Activated CD8-positive, alpha-beta memory T cell treated with anti-CD3 and anti-CD28 coated beads for 36 hours (primary cell): Measurements from ENCODE around the gene SMIM3. TPM values are rescaled to one million over a fixed set of nuclear protein-coding genes. Genes with fewer than 3 reads are reported as not detected.
"Not testable (repeated sequence)": the region's sequence is repeated elsewhere in the genome, so short reads cannot be mapped to it uniquely, and the experiment has no call there.

Experiments
- CTCF ChIA-PET: fragments of 350-600 bp; sonication (Branson Sonifier 250); formaldehyde crosslinking; loops from one replicate; lab custom pipeline; 2021; ENCODE audit warnings: antibody characterized with exemption; lab: Charles Lee
- POLR2A ChIA-PET: fragments of 350-600 bp; sonication (Branson Sonifier 250); formaldehyde crosslinking; loops from one replicate; lab custom pipeline; 2021; ENCODE audit warnings: antibody characterized with exemption; lab: Charles Lee
- total RNA-seq, 2 experiments: library from RNA; stranded (reverse); gene quantifications; one replicate each; pipeline ENCODE4 v1.2.3, GENCODE V29; 2021

The SMIM3 gene
- total RNA-seq, result 10 to 100 TPM; 11.2 to 12.3 TPM

- ChIA-PET CTCF (interaction anchor here (0.9 to 3.7 kb wide), 11 partner anchors 11 to 78 kb away, joined by 3 to 15 read pairs (median 5); partner anchors contain the start of genes DCTN4, IRGM and RBM22), POLR2A (interaction anchor here (0.9 to 1.9 kb wide), 3 partner anchors 9 to 78 kb away, joined by 3 to 11 read pairs (median 6); partner anchors contain the start of genes IRGM and RBM22)
These were observed at the start of gene SMIM3 for GRCh38 chr5:150778517-150779396. TSS of gene SMIM3 (plus strand) at chr5:150778757. CDS start at chr5:150795441, 16,684 bp downstream.

- POLR2A ChIA-PET, result no interaction called here
These were observed 48.7 kb upstream of the SMIM3 start for GRCh38 chr5:150729859-150730258.

GRCh38 chr5:150731669-150732242 lies 46.8 kb upstream of the SMIM3 start:
- ChIA-PET CTCF (interaction anchor here (0.7 kb wide), 1 partner anchor 30 kb away, joined by 3 read pairs; no protein-coding TSS in a partner anchor), POLR2A (interaction anchor here (1.6 kb wide), 1 partner anchor 26 kb away, joined by 4 read pairs; no protein-coding TSS in a partner anchor)

More at GRCh38 chr5:150729859-150730258, 48.7 kb upstream of the SMIM3 start:
- CTCF ChIA-PET, result no interaction called here

GRCh38 chr5:150734579-150735384 lies 43.8 kb upstream of the SMIM3 start:
- ChIA-PET POLR2A (no interaction called here), CTCF (interaction anchor here (0.8 to 1.1 kb wide), 3 partner anchors 44 to 112 kb away, joined by 3 read pairs; partner anchors contain the start of genes IRGM and SMIM3)

GRCh38 chr5:150738862-150739261 lies 39.7 kb upstream of the SMIM3 start:
- CTCF ChIA-PET, result no interaction called here
- POLR2A ChIA-PET, result no interaction called here

- ChIA-PET CTCF (interaction anchor here (1.3 kb wide), 1 partner anchor 38 kb away, joined by 4 read pairs; the partner anchor contains the start of gene SMIM3), POLR2A (no interaction called here)
These were observed 37.6 kb upstream of the SMIM3 start for GRCh38 chr5:150740992-150741391.

- POLR2A ChIA-PET, result not testable (repeated sequence)
- CTCF ChIA-PET, result interaction anchor here (1.1 kb wide), 1 partner anchor 14 kb away, joined by 4 read pairs; no protein-coding TSS in a partner anchor
These were observed 36.0 kb upstream of the SMIM3 start for GRCh38 chr5:150742455-150743141.

GRCh38 chr5:150743142-150743488 lies 35.4 kb upstream of the SMIM3 start:
- POLR2A ChIA-PET, CTCF ChIA-PET: not testable (repeated sequence)

- CTCF ChIA-PET, result no interaction called here
- POLR2A ChIA-PET, result interaction anchor here (0.8 kb wide), 1 partner anchor 11 kb away, joined by 4 read pairs; no protein-coding TSS in a partner anchor
These were observed 28.1 kb upstream of the SMIM3 start for GRCh38 chr5:150750469-150750868.

- POLR2A ChIA-PET, result interaction anchor here (0.8 kb wide), 1 partner anchor 10 kb away, joined by 4 read pairs; no protein-coding TSS in a partner anchor
These were observed 27.3 kb upstream of the SMIM3 start for GRCh38 chr5:150751096-150751891.

GRCh38 chr5:150753463-150753862 lies 25.1 kb upstream of the SMIM3 start:
- CTCF ChIA-PET, result no interaction called here
- POLR2A ChIA-PET, result interaction anchor here (0.7 kb wide), 1 partner anchor 94 kb away, joined by 3 read pairs; no protein-coding TSS in a partner anchor

More at GRCh38 chr5:150751096-150751891, 27.3 kb upstream of the SMIM3 start:
- CTCF ChIA-PET, result no interaction called here

GRCh38 chr5:150753863-150754262 lies 24.7 kb upstream of the SMIM3 start:
- POLR2A ChIA-PET, result no interaction called here
- CTCF ChIA-PET, result no interaction called here

- POLR2A ChIA-PET, result interaction anchor here (1.0 kb wide), 1 partner anchor 55 kb away, joined by 3 read pairs; no protein-coding TSS in a partner anchor
- CTCF ChIA-PET, result interaction anchor here (0.5 to 2.0 kb wide), 3 partner anchors 22 to 480 kb away, joined by 3 to 10 read pairs (median 6); partner anchors contain the start of gene SMIM3
These were observed 21.4 kb upstream of the SMIM3 start for GRCh38 chr5:150757087-150757649.

- POLR2A ChIA-PET, result interaction anchor here (0.6 to 1.4 kb wide), 5 partner anchors 16 to 58 kb away, joined by 3 to 5 read pairs (median 3); partner anchors contain the start of gene RBM22
- CTCF ChIA-PET, result interaction anchor here (1.4 to 2.0 kb wide), 2 partner anchors 21 to 88 kb away, joined by 3 to 10 read pairs; partner anchors contain the start of genes IRGM and SMIM3
These were observed 20.4 kb upstream of the SMIM3 start for GRCh38 chr5:150758203-150758530.

GRCh38 chr5:150758531-150759333 lies 19.8 kb upstream of the SMIM3 start, which contains the start of gene DCTN4:
TSS of gene DCTN4 (minus strand) at chr5:150759017. CDS start at chr5:150758993, 24 bp downstream.
- ChIA-PET POLR2A (interaction anchor here (0.6 to 1.4 kb wide), 6 partner anchors 15 to 348 kb away, joined by 3 to 5 read pairs (median 4); partner anchors contain the start of gene RBM22), CTCF (interaction anchor here (1.4 to 2.0 kb wide), 2 partner anchors 20 to 88 kb away, joined by 3 to 10 read pairs; partner anchors contain the start of genes IRGM and SMIM3)

- POLR2A ChIA-PET, result interaction anchor here (1.0 to 1.4 kb wide), 2 partner anchors 30 to 59 kb away, joined by 5 read pairs; partner anchors contain the start of gene RBM22
- CTCF ChIA-PET, result interaction anchor here (2.0 kb wide), 1 partner anchor 20 kb away, joined by 10 read pairs; the partner anchor contains the start of gene SMIM3
These were observed 19.3 kb upstream of the SMIM3 start for GRCh38 chr5:150759334-150759583.
